ENCODE data around the gene LRBA.

Gene LRBA

GRCh38 chr4:150584111-150584915 is 430.8 kb downstream of the LRBA start:
- Histone ChIP-seq H2AFZ (ENCODE audit: low read length) (no peak overlapping the region), H3K4me1 (ENCODE audit: insufficient read depth, low read length, severe bottlenecking) (no peaks in the 10 kb centered on the region), H3K9ac (ENCODE audit: low read length) (no peak overlapping the region), H3K4me3 (ENCODE audit: low read depth, low read length, poor library complexity, severe bottlenecking) (no peak overlapping the region), H3K27me3 (ENCODE audit: insufficient read depth, low read length) (no peaks in the 10 kb centered on the region), H3K79me2 (ENCODE audit: insufficient read depth, low read length) (no peaks in the 10 kb centered on the region), H3K4me2 (ENCODE audit: low read length) (no peak overlapping the region), H3K36me3 (ENCODE audit: insufficient read depth, low read length) (peaks cover 14% of the 10 kb centered on the region), H4K20me1 (ENCODE audit: insufficient read depth, low read length) (no peaks in the 10 kb centered on the region), H3K27ac (ENCODE audit: low read depth, low read length, poor library complexity, severe bottlenecking) (no peak overlapping the region), H3K9me2 (ENCODE audit: low read depth, low read length) (no peaks in the 10 kb centered on the region), H3K9me3 (ENCODE audit: low read length) (no peaks in the 10 kb centered on the region), H3F3A (ENCODE audit: insufficient read depth, low read length) (no peaks in the 10 kb centered on the region)
- TF ChIP-seq EZH2 (IDR thresholded peaks at IDR 0.05; ENCODE audit: borderline replicate concordance, low read length): no peak
- TF ChIP-seq CTCF (IDR thresholded peaks at IDR 0.05; ENCODE audit: low read length): no peak

GRCh38 chr4:150583287-150584110 is 431.6 kb downstream of the LRBA start:
- Histone ChIP-seq H3K9me3 (ENCODE audit: low read length) (no peaks in the 10 kb centered on the region), H3K27ac (ENCODE audit: low read depth, low read length, poor library complexity, severe bottlenecking) (no peak overlapping the region), H3K79me2 (ENCODE audit: insufficient read depth, low read length) (no peaks in the 10 kb centered on the region), H3F3A (ENCODE audit: insufficient read depth, low read length) (no peaks in the 10 kb centered on the region), H3K27me3 (ENCODE audit: insufficient read depth, low read length) (no peaks in the 10 kb centered on the region), H3K4me1 (ENCODE audit: insufficient read depth, low read length, severe bottlenecking) (no peaks in the 10 kb centered on the region), H3K4me2 (ENCODE audit: low read length) (no peak overlapping the region), H4K20me1 (ENCODE audit: insufficient read depth, low read length) (no peaks in the 10 kb centered on the region), H3K9me2 (ENCODE audit: low read depth, low read length) (no peaks in the 10 kb centered on the region), H3K9ac (ENCODE audit: low read length) (no peak overlapping the region), H3K36me3 (ENCODE audit: insufficient read depth, low read length) (peaks cover 11% of the 10 kb centered on the region), H2AFZ (ENCODE audit: low read length) (no peak overlapping the region), H3K4me3 (ENCODE audit: low read depth, low read length, poor library complexity, severe bottlenecking) (no peak overlapping the region)
- TF ChIP-seq EZH2 (IDR thresholded peaks at IDR 0.05; ENCODE audit: borderline replicate concordance, low read length) (no peak), CTCF (IDR thresholded peaks at IDR 0.05; ENCODE audit: low read length) (no peak)

GRCh38 chr4:150582873-150583286 is 432.2 kb downstream of the LRBA start:
- H3K4me1 ChIP-seq (ENCODE audit: insufficient read depth, low read length, severe bottlenecking): no peaks in the 10 kb centered on the region
- no peaks in the 10 kb centered on the region for H3K9me3 ChIP-seq (ENCODE audit: low read length)
- H3K27ac ChIP-seq (ENCODE audit: low read depth, low read length, poor library complexity, severe bottlenecking): no peak overlapping the region
- H3K36me3 ChIP-seq (ENCODE audit: insufficient read depth, low read length): peaks cover 11% of the 10 kb centered on the region
- H3K9ac ChIP-seq (ENCODE audit: low read length): no peak overlapping the region
- no peak for TF ChIP-seq EZH2 (IDR thresholded peaks at IDR 0.05; ENCODE audit: borderline replicate concordance, low read length)
- no peak for TF ChIP-seq CTCF (IDR thresholded peaks at IDR 0.05; ENCODE audit: low read length)
- H3K4me3 ChIP-seq (ENCODE audit: low read depth, low read length, poor library complexity, severe bottlenecking): no peak overlapping the region
- H4K20me1 ChIP-seq (ENCODE audit: insufficient read depth, low read length): no peaks in the 10 kb centered on the region
- H2AFZ ChIP-seq (ENCODE audit: low read length): no peak overlapping the region
- H3K27me3 ChIP-seq (ENCODE audit: insufficient read depth, low read length): no peaks in the 10 kb centered on the region
- no peaks in the 10 kb centered on the region for H3K9me2 ChIP-seq (ENCODE audit: low read depth, low read length)
- no peaks in the 10 kb centered on the region for H3F3A ChIP-seq (ENCODE audit: insufficient read depth, low read length)
- no peak overlapping the region for H3K4me2 ChIP-seq (ENCODE audit: low read length)
- H3K79me2 ChIP-seq (ENCODE audit: insufficient read depth, low read length): no peaks in the 10 kb centered on the region

All from OCI-LY1 (cell line).